GM12874 (cell line): ENCODE data around the gene LNX1.

Source experiments
- TF ChIP-seq, protein P1 (sequence below): IDR thresholded peaks from 2 replicates; pipeline ENCODE4 v1.5.1; 2011; ENCODE audit warnings: low read depth, mild to moderate bottlenecking, control low read depth, low read length, moderate library complexity; ENCODE audit not compliant: insufficient read depth

The LNX1 gene

DNA sequence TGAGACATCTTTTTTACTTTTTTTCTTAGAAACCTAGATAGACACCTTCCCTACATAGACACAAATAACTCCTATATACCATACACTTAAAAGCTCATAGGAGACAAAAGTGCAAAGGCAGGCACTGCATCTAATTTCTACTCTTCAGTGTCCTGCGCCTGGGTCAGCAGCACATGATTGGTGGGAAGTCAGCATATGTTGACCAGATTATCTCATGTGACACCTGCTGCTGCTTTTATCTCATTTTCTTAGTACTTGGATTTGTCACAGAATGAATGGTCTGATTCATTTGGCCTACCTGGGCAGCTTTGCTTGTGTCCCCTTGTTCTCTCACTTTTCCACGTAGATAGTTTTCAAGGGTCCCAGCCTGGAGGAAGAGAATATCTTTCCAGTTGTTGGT lies 24.9 kb upstream of the LNX1 start:
- TF ChIP-seq, protein P1, sequence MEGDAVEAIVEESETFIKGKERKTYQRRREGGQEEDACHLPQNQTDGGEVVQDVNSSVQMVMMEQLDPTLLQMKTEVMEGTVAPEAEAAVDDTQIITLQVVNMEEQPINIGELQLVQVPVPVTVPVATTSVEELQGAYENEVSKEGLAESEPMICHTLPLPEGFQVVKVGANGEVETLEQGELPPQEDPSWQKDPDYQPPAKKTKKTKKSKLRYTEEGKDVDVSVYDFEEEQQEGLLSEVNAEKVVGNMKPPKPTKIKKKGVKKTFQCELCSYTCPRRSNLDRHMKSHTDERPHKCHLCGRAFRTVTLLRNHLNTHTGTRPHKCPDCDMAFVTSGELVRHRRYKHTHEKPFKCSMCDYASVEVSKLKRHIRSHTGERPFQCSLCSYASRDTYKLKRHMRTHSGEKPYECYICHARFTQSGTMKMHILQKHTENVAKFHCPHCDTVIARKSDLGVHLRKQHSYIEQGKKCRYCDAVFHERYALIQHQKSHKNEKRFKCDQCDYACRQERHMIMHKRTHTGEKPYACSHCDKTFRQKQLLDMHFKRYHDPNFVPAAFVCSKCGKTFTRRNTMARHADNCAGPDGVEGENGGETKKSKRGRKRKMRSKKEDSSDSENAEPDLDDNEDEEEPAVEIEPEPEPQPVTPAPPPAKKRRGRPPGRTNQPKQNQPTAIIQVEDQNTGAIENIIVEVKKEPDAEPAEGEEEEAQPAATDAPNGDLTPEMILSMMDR: no peak

DNA sequence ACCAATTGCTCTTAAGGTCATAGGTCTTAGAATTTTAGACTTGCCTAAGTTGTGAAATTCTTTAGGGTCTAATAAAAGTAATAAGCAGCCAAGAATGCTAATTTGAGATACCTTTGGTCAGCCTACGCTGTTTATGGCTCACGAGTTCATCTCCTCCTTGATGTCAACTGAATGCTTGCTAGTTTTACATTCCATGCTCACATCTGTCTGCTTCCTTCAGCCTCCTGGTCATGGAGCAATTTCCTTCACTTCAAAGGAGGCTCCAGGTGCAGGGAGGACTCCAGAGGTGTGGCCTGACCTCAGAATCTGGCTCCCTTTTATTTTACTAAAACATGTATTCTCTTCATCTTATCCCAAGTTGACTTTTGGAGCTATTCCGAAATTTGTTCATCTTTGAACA lies 23.3 kb upstream of the LNX1 start:
- TF ChIP-seq, protein P1: no peak

DNA sequence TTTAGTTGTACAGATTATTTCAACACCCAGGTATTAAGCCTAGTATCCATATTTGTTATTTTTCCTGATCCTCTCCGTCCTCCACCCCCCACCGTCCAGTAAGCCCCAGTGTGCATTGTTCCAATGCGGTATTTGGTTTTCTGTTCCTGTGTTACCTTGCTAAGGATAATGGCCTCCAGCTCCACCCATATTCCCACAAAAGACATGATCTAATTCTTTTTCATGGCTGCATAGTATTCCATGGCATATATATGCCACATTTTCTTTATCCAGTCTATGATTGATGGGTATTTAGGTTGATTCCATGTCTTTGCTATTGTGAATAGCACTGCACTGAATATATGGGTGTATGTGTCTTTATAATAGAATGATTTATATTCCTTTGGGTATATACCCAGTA lies 22.1 kb upstream of the LNX1 start:
- TF ChIP-seq, protein P1: no peak

DNA sequence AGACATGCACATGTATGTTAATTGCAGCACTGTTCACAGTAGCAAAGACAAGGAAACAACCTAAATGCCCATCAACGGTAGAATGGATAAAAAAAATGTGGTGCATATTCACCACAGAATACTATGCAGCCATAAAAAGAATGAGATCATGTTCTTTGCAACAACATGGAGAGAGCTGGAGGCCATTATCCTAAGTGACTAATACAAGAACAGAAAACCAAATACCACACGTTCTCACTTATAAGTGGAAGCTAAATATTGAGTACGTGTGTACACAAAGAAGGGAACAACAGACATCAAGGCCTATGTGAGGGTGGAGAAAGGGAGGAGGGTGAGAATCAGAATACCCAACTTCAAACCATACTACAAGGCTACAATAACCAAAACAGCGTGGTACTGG lies 17.4 kb upstream of the LNX1 start:
- TF ChIP-seq, protein P1: no peak

DNA sequence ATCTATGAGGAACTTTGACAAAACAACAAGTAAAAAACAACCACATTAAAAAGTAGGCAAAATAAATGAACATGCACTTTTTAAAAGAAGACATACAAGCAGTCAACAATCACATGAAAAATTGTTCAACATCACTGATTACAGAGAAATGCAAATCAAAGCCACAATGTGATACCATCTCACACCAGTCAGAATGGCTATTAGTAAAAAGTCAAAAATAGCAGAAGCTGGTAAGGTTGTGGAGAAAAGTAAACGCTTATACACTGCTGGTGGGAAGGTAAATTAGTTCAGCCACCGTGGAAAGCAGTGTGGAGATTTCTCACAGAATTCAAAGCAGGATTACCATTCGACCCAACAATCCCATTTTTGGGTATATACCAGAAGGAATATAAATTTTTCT lies 17.0 kb upstream of the LNX1 start:
- TF ChIP-seq, protein P1: no peak

DNA sequence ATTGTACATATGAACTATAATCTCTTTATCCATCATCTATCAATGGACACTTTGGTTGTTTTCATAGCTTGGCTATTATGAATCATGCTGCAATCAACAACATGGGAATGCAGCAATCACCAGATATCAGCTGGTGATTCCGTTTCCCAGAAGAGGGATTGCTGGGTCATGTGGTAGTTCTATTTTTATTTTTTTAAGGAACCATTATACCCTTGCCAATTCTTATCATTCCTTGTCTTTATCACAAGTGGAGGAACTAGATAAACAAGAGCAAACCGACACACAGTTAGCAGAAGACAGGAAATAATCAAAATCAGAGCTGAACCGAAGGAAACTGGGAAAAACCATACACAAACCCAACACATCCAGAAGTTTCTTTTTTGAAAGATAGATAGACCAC lies 14.5 kb upstream of the LNX1 start:
- TF ChIP-seq, protein P1: no peak

DNA sequence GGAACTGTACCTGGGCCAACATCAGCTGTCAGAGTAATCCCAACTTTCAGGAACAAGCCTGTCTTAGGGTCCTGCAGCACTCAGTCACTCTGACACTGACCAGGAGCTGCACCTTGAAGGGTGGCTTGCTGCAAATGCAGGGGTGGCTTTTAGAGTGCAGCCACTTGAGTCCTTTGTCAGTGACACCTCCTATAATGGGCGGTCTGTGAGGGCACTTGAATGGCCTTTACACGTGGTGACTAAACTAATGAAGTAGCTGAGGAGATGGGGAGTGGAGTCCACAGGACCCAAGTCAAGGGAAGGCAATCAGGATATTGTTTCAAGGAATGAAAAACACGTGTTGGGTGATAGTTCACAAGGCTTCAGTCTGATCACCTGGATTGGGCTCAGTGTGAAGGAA lies 11.1 kb upstream of the LNX1 start:
- TF ChIP-seq, protein P1: no peak
